ENCODE measurements around the gene C15orf61. TPM values are rescaled to one million over a fixed set of nuclear protein-coding genes. Genes with fewer than 3 reads are reported as not detected.

The C15orf61 gene
- total RNA-seq: 3.2 and 10.4 TPM in 2 replicates

DNA sequence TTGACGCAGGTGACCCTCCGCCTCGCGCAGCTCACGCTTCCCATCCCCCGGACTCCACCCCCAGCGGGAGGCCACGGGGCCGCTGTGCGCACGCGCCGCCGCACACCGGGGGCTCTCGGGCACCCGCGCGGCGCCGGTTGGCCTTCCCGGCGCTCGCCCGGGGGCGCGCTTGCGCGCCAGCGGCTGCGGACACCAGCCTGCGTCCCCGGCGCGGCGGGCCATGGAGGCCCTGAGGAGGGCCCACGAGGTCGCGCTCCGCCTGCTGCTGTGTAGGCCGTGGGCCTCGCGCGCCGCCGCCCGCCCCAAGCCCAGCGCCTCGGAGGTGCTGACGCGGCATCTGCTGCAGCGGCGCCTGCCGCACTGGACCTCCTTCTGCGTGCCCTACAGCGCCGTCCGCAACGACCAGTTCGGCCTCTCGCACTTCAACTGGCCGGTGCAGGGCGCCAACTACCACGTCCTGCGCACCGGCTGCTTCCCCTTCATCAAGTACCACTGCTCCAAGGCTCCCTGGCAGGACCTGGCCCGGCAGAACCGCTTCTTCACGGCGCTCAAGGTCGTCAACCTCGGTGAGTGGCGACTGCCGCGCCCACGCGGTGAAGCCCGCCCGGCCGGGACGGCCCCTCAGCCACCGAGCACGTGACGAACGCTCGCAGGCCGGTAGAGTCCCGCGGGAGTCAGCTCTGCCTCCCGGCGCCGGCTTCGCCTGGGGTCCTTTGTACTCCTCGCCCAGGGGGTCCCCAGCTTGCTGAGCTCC lies at the start of gene C15orf61:
C15orf61 (plus strand) TSS at position 103 of the 754 bp plus-strand sequence; CDS start at position 221, 118 bp downstream.

DNA sequence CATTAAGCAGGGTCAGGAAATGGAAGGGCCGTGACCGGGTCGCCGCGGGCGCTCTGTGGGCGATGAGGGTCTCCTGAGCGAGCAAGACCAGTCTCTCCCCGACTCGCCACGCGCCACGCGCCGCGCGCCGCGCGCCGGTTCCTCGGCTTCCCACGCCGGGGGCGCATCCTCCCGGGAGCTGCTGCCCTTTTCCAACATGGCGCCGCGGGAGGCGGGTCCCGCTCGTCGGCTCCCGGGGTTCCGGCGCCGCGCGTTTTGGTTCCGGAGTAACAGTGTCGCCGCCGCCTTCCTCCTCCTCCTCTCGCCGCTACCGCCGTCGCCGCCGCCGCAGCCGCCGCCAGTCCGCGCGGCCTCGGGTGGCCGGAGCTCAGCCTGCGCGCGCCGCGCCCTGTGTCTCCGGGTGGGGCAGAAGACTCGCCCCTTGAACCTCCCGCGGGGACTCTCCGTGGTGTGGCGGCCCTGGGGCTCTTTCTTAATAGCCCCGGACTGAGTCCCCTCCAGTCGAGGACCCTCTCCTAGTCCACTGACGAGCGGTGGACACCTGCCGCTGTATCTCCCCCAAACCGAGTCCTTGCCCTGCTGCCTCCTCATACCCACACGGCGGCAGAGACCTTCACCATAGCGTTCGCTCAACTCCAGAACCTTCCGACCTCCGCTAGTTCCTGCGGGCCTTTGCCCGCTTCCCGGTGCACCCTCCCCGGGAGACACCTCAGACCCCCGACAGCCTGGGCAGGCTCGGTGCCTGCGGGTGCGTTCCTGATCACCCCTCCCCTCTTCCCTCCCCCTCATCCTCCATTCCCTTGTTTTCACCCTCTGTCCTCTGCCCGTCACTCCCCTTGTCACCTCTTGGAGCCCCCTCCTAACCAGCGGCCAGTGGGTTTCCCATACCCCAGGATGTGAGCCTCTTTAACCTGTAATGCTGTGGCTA lies 21.8 kb downstream of the C15orf61 start, which contains the start of gene MAP2K5:
MAP2K5 (plus strand) TSS at position 284 of the 928 bp plus-strand sequence; CDS start at position 917, 633 bp downstream.

Other genes with a start within 250 kb of the C15orf61 start
- gene MAP2K5, start 21.6 kb downstream of the C15orf61 start, total RNA-seq: 4.8 and 12.5 TPM in 2 replicates